Inferior parietal cortex (tissue), 1 donor: ENCODE data around the gene DGKD.

Source experiments
- DNase-seq: peaks from one replicate; pipeline ENCODE4 v3.0.0-alpha.2; 2016; ENCODE audit errors: extremely low spot score

DGKD gene

DNA sequence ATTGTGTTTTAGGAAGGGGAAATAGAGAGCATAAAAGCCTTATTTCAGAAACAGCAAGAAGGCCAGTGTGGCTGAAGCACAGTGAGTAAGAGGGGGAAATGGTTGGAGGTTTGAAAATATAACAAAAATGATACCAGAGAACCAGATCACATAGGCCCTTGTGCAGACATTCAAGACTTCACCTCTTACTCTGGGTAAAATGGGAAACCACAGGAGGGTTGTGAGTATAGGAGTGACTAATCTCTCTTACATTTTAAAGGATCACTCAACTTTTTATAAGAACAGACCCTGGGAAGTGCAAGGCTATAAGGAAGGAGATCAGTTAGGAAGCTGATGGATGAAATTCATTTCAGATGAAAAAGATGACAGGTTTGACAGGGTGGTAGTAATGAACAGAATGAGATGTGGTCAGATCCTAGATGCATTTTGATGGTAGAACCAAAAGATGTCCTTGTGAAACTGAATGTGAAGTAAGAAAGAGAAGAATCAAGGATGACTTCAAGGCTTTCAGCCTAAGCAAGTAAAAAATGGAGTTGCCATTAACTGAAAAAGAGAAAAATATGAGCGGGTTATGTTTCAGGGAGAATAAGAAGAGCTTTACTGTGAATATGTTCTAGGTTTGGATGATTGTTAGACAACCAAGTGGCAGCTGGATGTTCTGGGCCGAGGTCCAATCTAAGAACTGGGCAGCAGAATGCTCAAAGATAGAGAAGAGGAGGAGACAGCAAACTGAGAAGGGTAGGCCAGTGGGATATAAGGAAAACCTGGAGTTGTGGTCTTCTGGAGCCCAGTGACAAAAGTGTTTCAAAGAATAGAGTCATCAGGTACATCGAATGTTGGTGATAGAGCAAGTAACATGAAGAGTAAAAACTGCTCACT is 147.1 kb downstream of the DGKD start:
- DNase-seq = peak; percentile 43

DNA sequence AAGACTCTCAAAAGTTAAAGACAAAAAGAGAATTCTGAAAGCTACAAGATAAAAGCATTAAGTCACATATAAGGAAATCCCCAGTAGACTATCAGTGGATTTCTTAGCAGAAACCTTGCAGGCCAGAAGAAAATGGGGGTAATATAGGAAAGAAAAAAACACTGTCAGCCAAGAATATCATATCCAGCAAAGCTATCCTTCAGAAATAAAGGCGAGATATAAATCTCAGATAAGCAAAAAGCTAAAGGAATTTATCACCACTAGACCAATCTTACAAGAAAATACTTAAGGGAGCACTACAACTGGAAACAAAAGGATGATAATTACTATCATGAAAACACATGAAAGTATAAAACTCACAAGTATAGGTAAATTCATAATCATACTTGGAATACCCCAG is 149.2 kb downstream of the DGKD start:
- DNase-seq = no peak

DNA sequence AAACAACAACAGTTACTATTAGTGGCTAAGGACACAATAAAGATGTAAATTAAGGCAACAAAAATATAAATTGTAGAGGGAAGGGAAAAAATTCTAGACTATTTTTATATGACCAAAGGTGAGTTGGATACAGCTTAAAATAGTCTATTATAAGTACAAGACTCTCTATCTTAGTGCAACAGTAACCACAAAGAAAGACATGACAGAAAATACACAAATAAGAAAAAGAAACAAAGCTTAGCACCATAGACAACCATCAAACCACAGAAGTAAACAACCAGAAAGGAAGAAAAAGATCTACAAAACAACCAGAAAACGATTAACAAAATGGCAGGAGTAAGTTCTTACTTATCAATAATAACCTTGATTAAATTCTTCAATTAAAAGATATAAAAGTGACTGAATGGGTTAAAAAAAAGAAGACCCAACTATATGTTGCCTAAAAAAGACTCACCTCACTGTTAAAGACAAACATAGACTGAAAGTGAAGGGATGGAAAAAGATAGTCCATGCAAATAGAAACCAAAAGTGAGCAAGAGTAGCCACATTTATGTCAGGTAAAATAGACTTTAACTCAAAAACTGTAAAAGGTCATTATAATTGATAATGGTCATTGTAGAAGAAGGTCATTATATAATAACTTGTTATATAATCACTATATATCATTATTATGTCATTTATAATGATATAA is 149.8 kb downstream of the DGKD start:
- no peak for DNase-seq

DNA sequence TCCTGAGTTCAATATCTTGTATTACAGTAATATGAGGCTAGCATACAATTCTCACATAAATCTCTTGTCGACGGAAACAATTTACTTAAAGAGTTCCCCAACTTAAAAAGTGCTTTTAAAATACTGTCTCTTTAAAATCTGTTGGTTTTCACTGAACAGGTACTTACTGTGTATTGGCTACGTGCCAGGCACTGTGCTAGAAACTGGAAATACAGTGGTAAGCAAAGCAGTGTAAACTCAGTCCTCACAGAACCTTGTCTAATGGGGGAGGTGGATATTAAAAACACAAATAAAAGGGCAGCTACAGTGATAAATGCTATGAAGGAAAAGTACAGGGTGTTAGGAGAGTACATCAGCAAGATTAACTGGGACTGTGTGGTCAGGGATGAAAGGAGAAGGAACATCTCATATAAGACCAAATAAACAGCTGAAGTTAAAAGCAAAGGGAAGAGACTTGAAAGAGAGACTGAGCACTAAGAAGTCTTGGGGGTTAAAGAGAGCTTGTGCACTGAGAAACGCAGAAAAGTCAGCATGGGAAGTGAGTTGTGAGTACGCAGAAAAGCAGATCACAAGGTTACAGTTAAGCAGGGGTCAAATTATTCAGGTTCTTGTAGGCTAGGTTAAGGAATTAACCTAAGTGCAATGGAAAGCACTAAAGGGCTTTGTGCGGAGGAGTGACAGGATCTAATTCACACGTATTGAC is 159.8 kb downstream of the DGKD start:
- no peak for DNase-seq

DNA sequence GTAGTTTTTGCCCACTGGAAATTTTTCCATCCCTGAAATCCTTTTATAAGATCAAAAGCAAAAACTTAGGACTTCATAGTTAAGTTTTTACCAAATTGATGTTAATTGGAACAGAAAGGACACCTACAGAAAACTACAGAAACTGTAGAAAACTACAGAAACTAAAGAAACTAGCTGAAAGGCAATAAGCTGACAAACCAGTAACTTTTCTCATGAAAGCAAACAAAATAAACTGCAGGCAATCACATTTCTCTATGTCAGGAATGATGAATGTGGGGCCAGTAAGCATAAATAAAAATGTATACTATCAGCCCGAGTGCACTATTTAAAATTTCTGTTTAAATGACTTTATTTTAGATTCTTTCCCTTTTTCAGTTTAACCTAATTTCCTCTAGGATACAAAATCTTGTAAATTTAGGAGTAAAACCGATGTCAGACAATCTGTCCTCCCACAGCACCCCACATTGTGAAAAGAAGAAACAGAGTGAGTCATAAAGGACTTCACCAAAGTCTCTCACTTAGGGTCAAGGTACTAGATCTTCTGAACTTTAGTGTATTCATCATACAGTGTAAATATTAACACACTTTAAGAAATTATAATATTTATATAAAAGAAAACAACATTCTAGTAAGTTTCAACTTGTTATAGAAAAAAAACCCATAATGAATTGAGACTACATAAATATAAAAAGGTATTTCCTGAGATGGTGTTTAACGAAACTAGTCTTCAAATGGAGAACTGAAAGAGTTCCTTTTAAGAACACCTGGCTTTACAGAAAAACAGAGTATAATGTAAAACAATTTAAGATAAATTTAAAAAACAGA is 165.7 kb downstream of the DGKD start:
- DNase-seq = no peak
